IMR-90 (cell line): Measurements from ENCODE around the gene CBFA2T3.

ENCODE experiments used
- CEBPB ChIP-seq: IDR thresholded peaks from 2 replicates; pipeline ENCODE4 v1.6.1; 2012; ENCODE audit warnings: low read depth, low read length, improper control_type of control experiment
- CTCF ChIP-seq: conservative IDR thresholded peaks from 2 replicates; pipeline ENCODE4 v1.5.1; 2012; ENCODE audit warnings: mild to moderate bottlenecking, low read depth, low read length, improper control_type of control experiment

- TF ChIP-seq CEBPB (no peak), CTCF (no peak)
Observed at GRCh38 chr16:88869673-88869980, 107.4 kb downstream of the CBFA2T3 start.
